Bronchial epithelial cell (primary cell): ENCODE data around the gene TNRC6A. TPM values are rescaled to one million over a fixed set of nuclear protein-coding genes. Genes with fewer than 3 reads are reported as not detected.
"Not testable (repeated sequence)": the region's sequence is repeated elsewhere in the genome, so short reads cannot be mapped to it uniquely, and the experiment has no call there.

Experiments used
- DNase-seq: peaks from one replicate; pipeline ENCODE4 v3.0.0-alpha.2; 2010; ENCODE audit warnings: low read depth
- FAIRE-seq: peaks from 2 replicates; lab custom pipeline; 2011; peaks lifted over from hg19 to GRCh38; lab: Jason Lieb, UNC
- H3K27me3 ChIP-seq: 2 replicates; pipeline ENCODE4 v1.5.1; 2011; ENCODE audit warnings: low read length; ENCODE audit not compliant: control insufficient read depth, insufficient read depth
- H3K36me3 ChIP-seq: 2 replicates; pipeline ENCODE4 v1.5.1; 2011; ENCODE audit warnings: low read length; ENCODE audit not compliant: control insufficient read depth, insufficient read depth
- H3K4me3 ChIP-seq: 2 replicates; pipeline ENCODE4 v1.5.1; 2011; ENCODE audit warnings: mild to moderate bottlenecking, low read depth, low read length, control low read depth
- total RNA-seq: library from RNA; depleted of rRNA; stranded (reverse); fragments of >200 nt; gene quantifications from 2 replicates; pipeline ENCODE4 v1.2.1, GENCODE V29; 2014
- TF ChIP-seq, protein P1 (sequence below): IDR thresholded peaks from 2 replicates; pipeline ENCODE4 v1.5.1; 2011; ENCODE audit warnings: mild to moderate bottlenecking, moderate library complexity, low read length, control low read depth, inconsistent platforms; ENCODE audit not compliant: insufficient read depth, severe bottlenecking

TNRC6A gene
- total RNA-seq, 1 donor from 2014 or later = 14.2 TPM

GRCh38 chr16:24854607-24855171 is 125.2 kb downstream of the TNRC6A start:
- FAIRE-seq (no peak), DNase-seq (no peak)
- no peak overlapping the region for H3K4me3 ChIP-seq
- H3K27me3 ChIP-seq = no peaks in the 10 kb centered on the region
- TF ChIP-seq, protein P1, sequence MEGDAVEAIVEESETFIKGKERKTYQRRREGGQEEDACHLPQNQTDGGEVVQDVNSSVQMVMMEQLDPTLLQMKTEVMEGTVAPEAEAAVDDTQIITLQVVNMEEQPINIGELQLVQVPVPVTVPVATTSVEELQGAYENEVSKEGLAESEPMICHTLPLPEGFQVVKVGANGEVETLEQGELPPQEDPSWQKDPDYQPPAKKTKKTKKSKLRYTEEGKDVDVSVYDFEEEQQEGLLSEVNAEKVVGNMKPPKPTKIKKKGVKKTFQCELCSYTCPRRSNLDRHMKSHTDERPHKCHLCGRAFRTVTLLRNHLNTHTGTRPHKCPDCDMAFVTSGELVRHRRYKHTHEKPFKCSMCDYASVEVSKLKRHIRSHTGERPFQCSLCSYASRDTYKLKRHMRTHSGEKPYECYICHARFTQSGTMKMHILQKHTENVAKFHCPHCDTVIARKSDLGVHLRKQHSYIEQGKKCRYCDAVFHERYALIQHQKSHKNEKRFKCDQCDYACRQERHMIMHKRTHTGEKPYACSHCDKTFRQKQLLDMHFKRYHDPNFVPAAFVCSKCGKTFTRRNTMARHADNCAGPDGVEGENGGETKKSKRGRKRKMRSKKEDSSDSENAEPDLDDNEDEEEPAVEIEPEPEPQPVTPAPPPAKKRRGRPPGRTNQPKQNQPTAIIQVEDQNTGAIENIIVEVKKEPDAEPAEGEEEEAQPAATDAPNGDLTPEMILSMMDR = no peak
- H3K36me3 ChIP-seq = no peaks in the 10 kb centered on the region

DNA sequence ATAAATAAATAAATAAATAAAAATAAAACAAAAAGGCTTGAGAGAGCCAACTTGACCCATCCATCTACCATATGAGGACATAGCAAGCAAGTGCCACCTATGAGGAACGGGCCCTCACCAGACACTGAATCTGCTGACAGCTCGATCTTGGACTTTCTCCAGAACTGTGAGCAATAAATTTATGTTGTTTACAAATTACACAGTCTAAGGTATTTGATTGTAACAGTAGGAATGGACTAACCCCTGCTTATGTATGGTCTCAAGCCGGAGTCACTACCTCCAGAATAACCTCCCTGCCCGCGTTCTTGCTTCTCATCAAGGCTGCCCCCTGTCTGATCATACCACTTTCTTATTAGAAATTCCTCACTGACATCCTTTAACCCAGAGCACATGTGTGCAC is 126.2 kb downstream of the TNRC6A start:
- FAIRE-seq (no peak), DNase-seq (no peak)
- Histone ChIP-seq H3K4me3 (no peak overlapping the region), H3K27me3 (no peaks in the 10 kb centered on the region), H3K36me3 (no peaks in the 10 kb centered on the region)
- TF ChIP-seq, protein P1 = no peak

DNA sequence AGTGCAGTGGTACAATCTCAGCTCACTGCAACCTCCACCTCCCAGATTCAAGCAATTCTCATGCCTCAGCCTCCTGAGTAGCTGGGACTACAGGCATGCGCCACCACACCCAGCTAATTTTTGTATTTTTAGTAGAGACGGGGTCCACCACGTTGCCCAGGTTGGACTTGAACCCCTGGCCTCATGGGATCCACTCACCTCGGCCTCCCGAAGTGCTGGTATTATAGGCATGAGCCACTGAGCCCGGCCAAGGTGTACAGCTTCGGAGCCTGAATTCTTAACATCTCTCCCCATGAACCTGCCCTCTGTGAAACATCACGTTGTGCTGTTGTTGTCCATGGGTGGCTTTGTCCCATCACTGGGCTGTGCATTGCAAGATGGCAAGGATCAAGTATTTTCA is 127.4 kb downstream of the TNRC6A start:
- H3K27me3 ChIP-seq, DNase-seq, H3K36me3 ChIP-seq, H3K4me3 ChIP-seq, FAIRE-seq: not testable (repeated sequence)

- peak; percentile 28 for DNase-seq
- Histone ChIP-seq H3K36me3 (no peaks in the 10 kb centered on the region), H3K4me3 (no peak overlapping the region), H3K27me3 (no peaks in the 10 kb centered on the region)
- TF ChIP-seq, protein P1 = no peak
- FAIRE-seq = no peak
Measured at GRCh38 chr16:24858219-24859041, 129.0 kb downstream of the TNRC6A start.

GRCh38 chr16:24861461-24861860 is 132.0 kb downstream of the TNRC6A start:
- H3K36me3 ChIP-seq = no peaks in the 10 kb centered on the region
- DNase-seq (no peak), FAIRE-seq (no peak)
- H3K27me3 ChIP-seq = no peaks in the 10 kb centered on the region
- TF ChIP-seq, protein P1 = no peak
- H3K4me3 ChIP-seq = no peak overlapping the region

GRCh38 chr16:24863582-24864437 is 134.4 kb downstream of the TNRC6A start:
- FAIRE-seq (no peak), DNase-seq (no peak)
- Histone ChIP-seq H3K4me3 (no peak overlapping the region), H3K27me3 (no peaks in the 10 kb centered on the region), H3K36me3 (no peaks in the 10 kb centered on the region)
- TF ChIP-seq, protein P1 = no peak
